Neutrophil (primary cell): ENCODE measurements around the gene HSPG2.

ENCODE experiments used
- H3K27ac ChIP-seq: fragments of 200-600 bp; sonication (generic); 2 replicates; pipeline ENCODE4 v1.5.1; 2016; ENCODE audit warnings: mild to moderate bottlenecking, moderate library complexity
- H3K27me3 ChIP-seq: fragments of 200-600 bp; sonication (generic); 2 replicates; pipeline ENCODE4 v1.6.0; 2016; ENCODE audit warnings: mild to moderate bottlenecking
- H3K36me3 ChIP-seq: fragments of 200-600 bp; sonication (generic); 2 replicates; pipeline ENCODE4 v1.5.1; 2017
- H3K4me1 ChIP-seq, 2 experiments: fragments of 200-600 bp in 1 of 2; sonication (generic) in 1 of 2; 1 replicate in 1 of 2; 2 replicates in 1 of 2; pipeline versions ENCODE4 v1.5.1 to v1.6.1; 2013 to 2016; ENCODE audit warnings: low read depth in 1 of 2, low read length in 1 of 2, mild to moderate bottlenecking in 1 of 2, moderate library complexity in 1 of 2; ENCODE audit not compliant: control insufficient read depth in 1 of 2, insufficient read depth in 1 of 2
- H3K4me3 ChIP-seq, 2 experiments: fragments of 200-600 bp in 1 of 2; sonication (generic) in 1 of 2; 1 replicate in 1 of 2; 2 replicates in 1 of 2; pipeline ENCODE4 v1.5.1; 2013 to 2016; ENCODE audit warnings: low read depth in 1 of 2, low read length in 1 of 2, mild to moderate bottlenecking in 1 of 2, moderate library complexity in 1 of 2
- H3K9me3 ChIP-seq: fragments of 200-600 bp; sonication (generic); 2 replicates; pipeline ENCODE4 v1.5.1; 2016
- CTCF ChIP-seq: fragments of 200-600 bp; sonication (generic); IDR thresholded peaks from 2 replicates; pipeline ENCODE4 v1.5.1; 2016; ENCODE audit warnings: antibody characterized with exemption

The HSPG2 gene

GRCh38 chr1:21868482-21868881, 68.6 kb downstream of the HSPG2 start:
- Histone ChIP-seq H3K4me1 (no peaks in the 10 kb centered on the region), H3K27me3 (no peaks in the 10 kb centered on the region), H3K36me3 (no peaks in the 10 kb centered on the region), H3K4me3 (no peak overlapping the region), H3K9me3 (no peaks in the 10 kb centered on the region), H3K27ac (no peak overlapping the region)
- no peak for TF ChIP-seq CTCF

GRCh38 chr1:21867451-21867996, 69.6 kb downstream of the HSPG2 start:
- H3K27ac ChIP-seq = no peak overlapping the region
- H3K4me1 ChIP-seq = no peaks in the 10 kb centered on the region
- no peaks in the 10 kb centered on the region for H3K36me3 ChIP-seq
- no peak for TF ChIP-seq CTCF
- no peaks in the 10 kb centered on the region for H3K9me3 ChIP-seq
- H3K4me3 ChIP-seq = no peak overlapping the region
- no peaks in the 10 kb centered on the region for H3K27me3 ChIP-seq

- Histone ChIP-seq H3K4me3 (no peak overlapping the region), H3K27ac (no peak overlapping the region), H3K27me3 (no peaks in the 10 kb centered on the region), H3K4me1 (no peaks in the 10 kb centered on the region), H3K9me3 (no peaks in the 10 kb centered on the region), H3K36me3 (no peaks in the 10 kb centered on the region)
- TF ChIP-seq CTCF = no peak
Measured at GRCh38 chr1:21866707-21867043, 70.4 kb downstream of the HSPG2 start.

DNA sequence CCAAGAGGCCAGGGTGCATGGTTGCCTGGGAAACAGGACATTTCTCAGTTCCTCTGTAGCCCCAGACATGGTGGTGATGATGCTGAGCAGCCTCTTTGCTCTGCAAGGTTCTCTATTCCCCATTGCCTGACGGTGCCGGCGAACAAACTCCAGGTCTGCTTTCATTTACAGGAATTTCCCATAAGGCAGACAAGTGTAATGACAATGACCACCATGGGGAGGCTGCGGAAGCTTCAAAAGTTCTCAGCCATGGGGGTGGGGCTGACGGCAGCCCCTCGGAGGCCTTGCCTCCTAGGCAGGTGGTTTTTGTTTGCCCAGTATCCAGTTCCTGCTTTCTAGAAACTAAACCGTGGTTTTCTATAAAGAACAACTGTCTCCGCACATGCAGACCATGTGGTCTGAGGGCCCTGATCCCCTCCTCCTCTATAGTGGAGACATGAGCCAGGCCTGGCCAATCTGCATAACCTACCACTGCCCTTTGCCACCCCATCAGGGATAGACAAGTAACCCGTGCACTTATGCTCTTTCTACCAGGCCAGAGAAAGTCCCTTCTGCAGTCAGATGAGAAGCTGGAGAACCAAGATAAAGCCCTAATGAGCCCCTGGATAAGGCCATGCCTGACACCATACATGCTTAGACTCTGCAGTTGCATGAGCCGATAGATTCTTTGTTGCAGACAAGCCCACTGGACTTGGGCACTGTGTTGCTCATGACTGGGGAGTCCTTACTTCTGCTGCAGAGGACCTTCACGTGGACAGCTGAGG, 71.0 kb downstream of the HSPG2 start:
- Histone ChIP-seq H3K4me1 (no peaks in the 10 kb centered on the region), H3K9me3 (no peaks in the 10 kb centered on the region), H3K4me3 (no peak overlapping the region), H3K27me3 (no peaks in the 10 kb centered on the region), H3K27ac (no peak overlapping the region), H3K36me3 (no peaks in the 10 kb centered on the region)
- no peak for TF ChIP-seq CTCF

GRCh38 chr1:21865609-21865942, 71.5 kb downstream of the HSPG2 start:
- no peaks in the 10 kb centered on the region for H3K4me1 ChIP-seq
- H3K4me3 ChIP-seq = no peak overlapping the region
- no peak for TF ChIP-seq CTCF
- H3K36me3 ChIP-seq = no peaks in the 10 kb centered on the region
- no peaks in the 10 kb centered on the region for H3K27me3 ChIP-seq
- no peaks in the 10 kb centered on the region for H3K9me3 ChIP-seq
- no peak overlapping the region for H3K27ac ChIP-seq
